HepG2 (cell line): Measurements from ENCODE around the gene CPAMD8. TPM values are rescaled to one million over a fixed set of nuclear protein-coding genes. Genes with fewer than 3 reads are reported as not detected.

Experiments
- ATAC-seq: fragments of 200-7000 bp; cut with Tn5 transposase; 3 replicates; pipeline ENCODE4 v1.9.1; 2020; ENCODE audit warnings: mild to moderate bottlenecking, moderate library complexity
- BruUV-seq: library from RNA; stranded (reverse); fragments of 400-500 nt; replicated peaks from 2 replicates; lab custom pipeline; 2021; lab: Mats Ljungman, UMichigan
- CTCF ChIA-PET: fragments of 300-600 bp; formaldehyde crosslinking; extraction: SDS; loops from one replicate; lab custom pipeline; 2021; ENCODE audit warnings: low total read pairs, inconsistent platforms, low intra/inter-chr PET ratio; lab: Yijun Ruan, JAX
- POLR2A ChIA-PET: fragments of 350-600 bp; sonication (Branson Sonifier 250); formaldehyde crosslinking; loops from one replicate; lab custom pipeline; 2020; ENCODE audit warnings: antibody characterized with exemption, inconsistent platforms; lab: Yijun Ruan, JAX
- DNase-seq: peaks from one replicate; pipeline ENCODE4 v3.0.0-alpha.2; 2015; ENCODE audit warnings: low spot score
- FAIRE-seq: peaks from 3 replicates; lab custom pipeline; 2011; peaks lifted over from hg19 to GRCh38; lab: Jason Lieb, UNC
- H2AFZ ChIP-seq: one replicate; pipeline ENCODE4 v1.6.1; 2011; ENCODE audit warnings: low read length, inconsistent platforms
- H3K27ac ChIP-seq: fragments of 300-600 bp; 3 replicates; pipeline ENCODE4 v1.8.0; 2011; ENCODE audit warnings: mixed run types, mild to moderate bottlenecking, mixed read lengths, low read length, inconsistent platforms; ENCODE audit not compliant: insufficient read depth; ENCODE audit errors: extremely low read length
- H3K27me3 ChIP-seq, 2 experiments: fragments of 200-600 bp in 1 of 2; 2 replicates in 1 of 2; 3 replicates in 1 of 2; pipeline versions ENCODE4 v1.6.0 to v1.8.0; 2011; ENCODE audit warnings: low read length in 2 of 2, mild to moderate bottlenecking in 2 of 2, moderate library complexity in 2 of 2, inconsistent platforms in 1 of 2; ENCODE audit not compliant: insufficient read depth in 2 of 2, control insufficient read depth in 1 of 2
- H3K36me3 ChIP-seq, 2 experiments: fragments of 200-600 bp in 1 of 2; replicated peaks in 1 of 2; 2 replicates in 1 of 2; 3 replicates in 1 of 2; pipeline versions ENCODE4 v1.5.1 to v1.8.0; 2011; ENCODE audit warnings: low read length in 2 of 2, inconsistent platforms in 1 of 2; ENCODE audit not compliant: insufficient read depth in 2 of 2, control insufficient read depth in 1 of 2
- H3K4me1 ChIP-seq: 2 replicates; pipeline ENCODE4 v1.5.1; 2012; ENCODE audit warnings: low read length, inconsistent platforms; ENCODE audit not compliant: insufficient read depth
- H3K4me2 ChIP-seq: 2 replicates; pipeline ENCODE4 v1.6.0; 2011; ENCODE audit warnings: low read depth, low read length, inconsistent platforms
- H3K4me3 ChIP-seq, 3 experiments: fragments of 200-600 bp in 1 of 3; sonication (generic), shearing (Covaris generic) in 1 of 3; replicated peaks in 1 of 3; 2 replicates each; pipeline ENCODE4 v1.5.1; 2011 to 2016; ENCODE audit warnings: low read length in 3 of 3, inconsistent platforms in 2 of 3, low read depth in 2 of 3, mild to moderate bottlenecking in 2 of 3, control low read depth in 1 of 3, mixed read lengths in 1 of 3; ENCODE audit not compliant: insufficient read depth in 1 of 3
- H3K79me2 ChIP-seq: one replicate; pipeline ENCODE4 v1.6.1; 2011; ENCODE audit warnings: low read length, inconsistent platforms; ENCODE audit not compliant: insufficient read depth
- H3K9ac ChIP-seq: 2 replicates; pipeline ENCODE4 v1.6.0; 2011; ENCODE audit warnings: mild to moderate bottlenecking, low read depth, low read length, inconsistent platforms; ENCODE audit not compliant: insufficient read depth
- H3K9me3 ChIP-seq: 2 replicates; pipeline ENCODE4 v1.5.1; 2012; ENCODE audit warnings: mild to moderate bottlenecking, low read length
- H4K20me1 ChIP-seq: 2 replicates; pipeline ENCODE4 v1.6.0; 2011; ENCODE audit warnings: inconsistent platforms, mild to moderate bottlenecking, low read length, moderate library complexity; ENCODE audit not compliant: insufficient read depth
- ATF7 ChIP-seq, 2 experiments: fragments of 450-650 bp in 1 of 2; sonication (generic) in 1 of 2; formaldehyde crosslinking in 1 of 2; IDR thresholded peaks; 2 replicates each; pipeline versions ENCODE4 v1.4.0 to v1.6.1; 2016 to 2020; ENCODE audit warnings: antibody characterized with exemption in 1 of 2, mild to moderate bottlenecking in 1 of 2, missing genetic modification reagents in 1 of 2
- DR1 ChIP-seq: sonication (generic); formaldehyde crosslinking; IDR thresholded peaks from 2 replicates; pipeline ENCODE4 v1.8.0; 2021; ENCODE audit warnings: mild to moderate bottlenecking, missing genetic modification reagents, inconsistent platforms
- EP300 ChIP-seq, 3 experiments: sonication (generic) in 1 of 3; formaldehyde crosslinking in 1 of 3; IDR thresholded peaks; 2 replicates each; pipeline versions ENCODE4 v1.5.1 to v1.6.1; 2011 to 2020; ENCODE audit warnings: low read depth in 2 of 3, low read length in 2 of 3, borderline replicate concordance in 1 of 3, improper control_type of control experiment in 1 of 3, mild to moderate bottlenecking in 1 of 3, missing genetic modification reagents in 1 of 3, moderate library complexity in 1 of 3
- ERF ChIP-seq: IDR thresholded peaks from 2 replicates; pipeline ENCODE4 v1.6.1; 2018; ENCODE audit warnings: missing biosample characterization, missing genetic modification reagents
- PTBP1 ChIP-seq: fragments of 200-400 bp; formaldehyde crosslinking; IDR thresholded peaks from 2 replicates; pipeline ENCODE4 v1.6.1; 2018; ENCODE audit warnings: low read length, low read depth; ENCODE audit not compliant: poor library complexity, severe bottlenecking
- SIX4 ChIP-seq: sonication (generic); formaldehyde crosslinking; IDR thresholded peaks from 2 replicates; pipeline ENCODE4 v1.4.0; 2020; ENCODE audit warnings: missing genetic modification reagents
- TRIM24 ChIP-seq: sonication (generic); formaldehyde crosslinking; IDR thresholded peaks from 2 replicates; pipeline ENCODE4 v1.8.0; 2022; ENCODE audit warnings: mild to moderate bottlenecking, missing genetic modification reagents
- ZMYM3 ChIP-seq: sonication (generic); formaldehyde crosslinking; IDR thresholded peaks from 2 replicates; pipeline ENCODE4 v1.5.1; 2020; ENCODE audit warnings: mild to moderate bottlenecking, missing genetic modification reagents
- ZNF274 ChIP-seq: sonication (generic); formaldehyde crosslinking; IDR thresholded peaks from 2 replicates; pipeline ENCODE4 v1.5.1; 2020; ENCODE audit warnings: mild to moderate bottlenecking, missing genetic modification reagents
- ZNF562 ChIP-seq: sonication (generic); formaldehyde crosslinking; IDR thresholded peaks from 2 replicates; pipeline ENCODE4 v1.8.0; 2022; ENCODE audit warnings: missing genetic modification reagents, borderline replicate concordance
- ZNF672 ChIP-seq: sonication (generic); formaldehyde crosslinking; IDR thresholded peaks from 2 replicates; pipeline ENCODE4 v1.8.1; 2022; ENCODE audit warnings: missing genetic modification reagents
- ZNF83 ChIP-seq: sonication (generic); formaldehyde crosslinking; IDR thresholded peaks from 2 replicates; pipeline ENCODE4 v1.4.0; 2020; ENCODE audit warnings: missing genetic modification reagents, mild to moderate bottlenecking, borderline replicate concordance
- WGBS: methylation state at CpG from one replicate; pipeline ENCODE4 v1.1.6; 2017; ENCODE audit warnings: low lambda C conversion rate; 5-methylcytosine and 5-hydroxymethylcytosine counted together
- in situ Hi-C: cut with HindIII; loops from 2 replicates; pipeline ENCODE4 v1.10.0; 2017; ENCODE audit warnings: low pct_unique_long_range_greater_than_20kb; ENCODE audit not compliant: extremely low pct_ligation_motif_present
- intact Hi-C: fragments of 100-400 bp; cut with micrococcal nuclease; formaldehyde crosslinking; loops from one replicate; pipeline ENCODE4 v1.10.0; 2022; ENCODE audit not compliant: unreplicated experiment
- polyA plus RNA-seq, 8 experiments: library from polyadenylated mRNA; depleted of rRNA in 3 of 8; stranded (reverse) in 7 of 8; unstranded in 1 of 8; fragments of >200 nt; fragmentation: Illumina TruSeq in 4 of 8; extraction: Trizol in 4 of 8; gene quantifications; 2 replicates each; pipeline versions ENCODE4 v1.2.1 to v1.2.3, GENCODE V29; 2011 to 2016; ENCODE audit warnings: low read depth in 4 of 8, missing spikeins in 1 of 8, mixed read lengths in 1 of 8; ENCODE audit not compliant: insufficient read depth in 1 of 8
- total RNA-seq, 5 experiments: library from RNA; depleted of rRNA; stranded (reverse); fragments of >200 nt; fragmentation: Illumina TruSeq; extraction: Trizol; gene quantifications; 2 replicates each; pipeline ENCODE4 v1.2.3, GENCODE V29; 2016; ENCODE audit warnings: low read depth in 1 of 5
- TF ChIP-seq, protein P1 (sequence below): sonication (generic); formaldehyde crosslinking; IDR thresholded peaks from 2 replicates; pipeline ENCODE4 v1.5.0; 2020; ENCODE audit warnings: missing genetic modification reagents
- TF ChIP-seq, protein P2 (sequence below): sonication (generic); formaldehyde crosslinking; IDR thresholded peaks from 2 replicates; pipeline ENCODE4 v1.5.1; 2020; ENCODE audit warnings: missing genetic modification reagents, mild to moderate bottlenecking, borderline replicate concordance
- TF ChIP-seq, protein P3 (sequence below): sonication (generic); formaldehyde crosslinking; IDR thresholded peaks from 2 replicates; pipeline ENCODE4 v1.8.1; 2023; ENCODE audit warnings: mild to moderate bottlenecking, inconsistent platforms, moderate library complexity, missing genetic modification reagents, borderline replicate concordance
- TF ChIP-seq, protein P4 (sequence below): sonication (generic); formaldehyde crosslinking; IDR thresholded peaks from 2 replicates; pipeline ENCODE4 v1.4.0; 2020; ENCODE audit warnings: mild to moderate bottlenecking, missing genetic modification reagents
- TF ChIP-seq, protein P5 (sequence below): sonication (generic); formaldehyde crosslinking; IDR thresholded peaks from 2 replicates; pipeline ENCODE4 v1.9.0; 2021; ENCODE audit warnings: missing genetic modification reagents, mild to moderate bottlenecking, borderline replicate concordance

Gene CPAMD8
- total and polyA plus RNA-seq, 2 of the 13 experiments (the other 11 are each of a cell fraction or from before 2014, with no cell fraction given): 0.29 to 0.34 TPM

DNA sequence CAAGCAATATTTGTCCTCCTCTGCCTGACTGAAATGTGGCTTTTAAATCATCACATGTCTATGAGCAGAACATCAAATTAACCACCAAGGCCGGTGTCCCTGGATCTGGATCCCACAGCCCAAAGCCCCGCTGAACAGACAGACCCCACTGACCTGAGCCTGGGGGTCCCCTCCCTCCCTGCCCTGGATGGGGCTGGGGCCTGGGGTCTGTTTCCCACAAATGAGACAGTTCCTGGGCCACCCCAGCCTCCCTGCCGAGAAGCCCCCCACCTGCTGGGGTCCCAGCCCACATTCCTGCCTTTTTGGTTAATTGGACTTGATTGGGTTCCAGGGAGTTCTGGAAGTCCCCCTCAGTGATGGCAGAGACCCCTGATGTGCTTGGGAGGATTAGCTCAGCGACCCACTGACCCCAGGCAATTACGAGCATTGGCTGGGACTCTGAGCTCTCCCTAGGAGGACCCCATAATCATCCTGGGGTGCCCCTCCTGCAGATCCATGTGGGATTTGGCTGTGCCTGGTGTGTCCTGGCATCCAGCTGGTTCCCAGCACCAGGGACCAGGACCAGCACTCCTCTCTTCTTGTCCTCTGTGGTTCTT is 19.4 kb upstream of the CPAMD8 start:
- peaks cover 4 to 15% of the 10 kb centered on the region in 2 experiments; a peak in 4 of 5 replicates for H3K36me3 ChIP-seq
- no peak for ATAC-seq
- no peak overlapping the region for H3K27ac ChIP-seq
- intact Hi-C loops: no loop called here
- H3K4me2 ChIP-seq: no peak overlapping the region
- H3K4me1 ChIP-seq: peaks cover 12% of the 10 kb centered on the region; the same call in 1 of the 2 replicates
- H3K4me3 ChIP-seq: no peak overlapping the region
- POLR2A ChIA-PET: interaction anchor here (0.6 kb wide), 1 partner anchor 222 kb away, joined by 3 read pairs; no protein-coding TSS in a partner anchor
- peaks cover 0 to 3% of the 10 kb centered on the region in 2 experiments; a peak in 1 of 5 replicates for H3K27me3 ChIP-seq
- no peak for DNase-seq
- no peak for FAIRE-seq
- in situ Hi-C loops: no loop called here
- no peaks in the 10 kb centered on the region for H3K9me3 ChIP-seq
- no peak overlapping the region for H2AFZ ChIP-seq
- CTCF ChIA-PET: no interaction called here
- no peaks in the 10 kb centered on the region for H3K79me2 ChIP-seq
- WGBS: 73% methylated on average over 2 of the region's 5 CpGs
- no TSS peak for BruUV-seq
- H4K20me1 ChIP-seq: no peaks in the 10 kb centered on the region
- H3K9ac ChIP-seq: no peak overlapping the region
- TF ChIP-seq ATF7 (IDR thresholded peaks at IDR 0.05): no peak
- no peak for TF ChIP-seq ATF7 (CRISPR knock-in tag; IDR thresholded peaks at IDR 0.05)
- no peak for TF ChIP-seq TRIM24 (CRISPR knock-in tag)
- no peak for TF ChIP-seq ZMYM3
- TF ChIP-seq, protein P1, sequence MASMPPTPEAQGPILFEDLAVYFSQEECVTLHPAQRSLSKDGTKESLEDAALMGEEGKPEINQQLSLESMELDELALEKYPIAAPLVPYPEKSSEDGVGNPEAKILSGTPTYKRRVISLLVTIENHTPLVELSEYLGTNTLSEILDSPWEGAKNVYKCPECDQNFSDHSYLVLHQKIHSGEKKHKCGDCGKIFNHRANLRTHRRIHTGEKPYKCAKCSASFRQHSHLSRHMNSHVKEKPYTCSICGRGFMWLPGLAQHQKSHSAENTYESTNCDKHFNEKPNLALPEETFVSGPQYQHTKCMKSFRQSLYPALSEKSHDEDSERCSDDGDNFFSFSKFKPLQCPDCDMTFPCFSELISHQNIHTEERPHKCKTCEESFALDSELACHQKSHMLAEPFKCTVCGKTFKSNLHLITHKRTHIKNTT: no peak
- TF ChIP-seq ZNF83: no peak
- TF ChIP-seq ZNF562 (CRISPR knock-in tag): no peak
- TF ChIP-seq, protein P2, sequence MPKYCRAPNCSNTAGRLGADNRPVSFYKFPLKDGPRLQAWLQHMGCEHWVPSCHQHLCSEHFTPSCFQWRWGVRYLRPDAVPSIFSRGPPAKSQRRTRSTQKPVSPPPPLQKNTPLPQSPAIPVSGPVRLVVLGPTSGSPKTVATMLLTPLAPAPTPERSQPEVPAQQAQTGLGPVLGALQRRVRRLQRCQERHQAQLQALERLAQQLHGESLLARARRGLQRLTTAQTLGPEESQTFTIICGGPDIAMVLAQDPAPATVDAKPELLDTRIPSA: no peak
- TF ChIP-seq, protein P3, sequence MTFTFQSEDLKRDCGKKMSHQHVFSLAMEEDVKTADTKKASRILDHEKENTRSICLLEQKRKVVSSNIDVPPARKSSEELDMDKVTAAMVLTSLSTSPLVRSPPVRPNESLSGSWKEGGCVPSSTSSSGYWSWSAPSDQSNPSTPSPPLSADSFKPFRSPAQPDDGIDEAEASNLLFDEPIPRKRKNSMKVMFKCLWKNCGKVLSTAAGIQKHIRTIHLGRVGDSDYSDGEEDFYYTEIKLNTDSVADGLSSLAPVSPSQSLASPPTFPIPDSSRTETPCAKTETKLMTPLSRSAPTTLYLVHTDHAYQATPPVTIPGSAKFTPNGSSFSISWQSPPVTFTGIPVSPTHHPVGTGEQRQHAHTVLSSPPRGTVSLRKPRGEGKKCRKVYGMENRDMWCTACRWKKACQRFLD (CRISPR knock-in tag): no peak
- TF ChIP-seq, protein P4, sequence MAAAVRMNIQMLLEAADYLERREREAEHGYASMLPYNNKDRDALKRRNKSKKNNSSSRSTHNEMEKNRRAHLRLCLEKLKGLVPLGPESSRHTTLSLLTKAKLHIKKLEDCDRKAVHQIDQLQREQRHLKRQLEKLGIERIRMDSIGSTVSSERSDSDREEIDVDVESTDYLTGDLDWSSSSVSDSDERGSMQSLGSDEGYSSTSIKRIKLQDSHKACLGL: no peak
- no peak for TF ChIP-seq ERF (CRISPR knock-in tag)
- no peak for TF ChIP-seq DR1 (CRISPR knock-in tag)
- no peak for TF ChIP-seq EP300 (IDR thresholded peaks at IDR 0.05; ENCODE audit: low read depth in 2 of 2, low read length in 2 of 2)
- TF ChIP-seq EP300 (CRISPR knock-in tag; IDR thresholded peaks at IDR 0.05; ENCODE audit: borderline replicate concordance): no peak
- no peak for TF ChIP-seq ZNF274 (CRISPR knock-in tag)
- no peak for TF ChIP-seq ZNF672 (CRISPR knock-in tag)
- TF ChIP-seq PTBP1: no peak
- TF ChIP-seq, protein P5, sequence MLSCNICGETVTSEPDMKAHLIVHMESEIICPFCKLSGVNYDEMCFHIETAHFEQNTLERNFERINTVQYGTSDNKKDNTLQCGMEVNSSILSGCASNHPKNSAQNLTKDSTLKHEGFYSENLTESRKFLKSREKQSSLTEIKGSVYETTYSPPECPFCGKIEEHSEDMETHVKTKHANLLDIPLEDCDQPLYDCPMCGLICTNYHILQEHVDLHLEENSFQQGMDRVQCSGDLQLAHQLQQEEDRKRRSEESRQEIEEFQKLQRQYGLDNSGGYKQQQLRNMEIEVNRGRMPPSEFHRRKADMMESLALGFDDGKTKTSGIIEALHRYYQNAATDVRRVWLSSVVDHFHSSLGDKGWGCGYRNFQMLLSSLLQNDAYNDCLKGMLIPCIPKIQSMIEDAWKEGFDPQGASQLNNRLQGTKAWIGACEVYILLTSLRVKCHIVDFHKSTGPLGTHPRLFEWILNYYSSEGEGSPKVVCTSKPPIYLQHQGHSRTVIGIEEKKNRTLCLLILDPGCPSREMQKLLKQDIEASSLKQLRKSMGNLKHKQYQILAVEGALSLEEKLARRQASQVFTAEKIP (CRISPR knock-in tag): no peak
- no peak for TF ChIP-seq SIX4 (CRISPR knock-in tag)
